Renal cortical epithelial cell (primary cell): ENCODE data around the gene RARB. TPM values are rescaled to one million over a fixed set of nuclear protein-coding genes. Genes with fewer than 3 reads are reported as not detected.

Source experiments
- DNase-seq: peaks from one replicate; pipeline ENCODE4 v3.0.0-alpha.2; 2011; ENCODE audit warnings: low read depth
- total RNA-seq: library from RNA; depleted of rRNA; stranded (reverse); fragments of >200 nt; gene quantifications from 2 replicates; pipeline ENCODE4 v1.2.3, GENCODE V29; 2014

The RARB gene
- total RNA-seq, 1 donor from 2014 or later = 4.9 TPM

DNA sequence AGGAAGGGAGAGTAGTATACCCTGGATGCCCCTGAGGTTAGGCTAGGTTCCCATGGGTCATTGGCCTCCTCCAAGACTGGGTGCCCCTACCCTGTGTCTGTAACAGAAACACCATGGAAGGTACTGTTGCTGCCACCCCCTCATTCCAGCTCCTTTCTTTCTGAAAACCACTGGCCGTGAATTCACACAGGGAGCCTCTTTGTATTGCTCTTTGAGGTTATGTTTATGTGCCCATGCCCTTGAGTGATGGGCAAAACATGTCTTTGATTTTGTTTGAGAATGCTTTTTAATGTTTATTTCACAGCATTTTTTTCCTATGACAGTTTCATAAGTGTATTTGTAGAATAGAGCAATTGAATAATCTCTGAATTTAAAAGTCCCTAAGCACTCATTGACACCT is 79.7 kb downstream of the RARB start:
- no peak for DNase-seq

DNA sequence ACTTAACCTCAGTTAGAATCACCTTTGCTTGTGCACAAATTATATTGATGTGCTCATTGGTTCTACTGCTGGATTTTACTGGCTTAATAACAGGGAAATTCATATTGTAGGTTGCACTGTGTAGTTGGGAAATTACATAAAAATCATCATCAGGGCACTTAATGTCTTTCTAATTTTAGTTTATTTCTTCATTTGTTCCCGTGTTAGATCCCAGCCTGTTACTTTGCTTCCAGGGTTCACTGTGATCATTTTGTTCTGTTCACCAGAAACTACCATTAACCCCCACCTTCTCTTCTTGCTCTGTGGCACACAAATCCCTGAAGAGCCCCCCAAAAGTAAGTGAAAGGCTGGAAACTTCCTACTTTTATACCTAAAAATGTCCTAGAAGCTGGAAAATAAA is 80.4 kb downstream of the RARB start:
- DNase-seq = no peak

DNA sequence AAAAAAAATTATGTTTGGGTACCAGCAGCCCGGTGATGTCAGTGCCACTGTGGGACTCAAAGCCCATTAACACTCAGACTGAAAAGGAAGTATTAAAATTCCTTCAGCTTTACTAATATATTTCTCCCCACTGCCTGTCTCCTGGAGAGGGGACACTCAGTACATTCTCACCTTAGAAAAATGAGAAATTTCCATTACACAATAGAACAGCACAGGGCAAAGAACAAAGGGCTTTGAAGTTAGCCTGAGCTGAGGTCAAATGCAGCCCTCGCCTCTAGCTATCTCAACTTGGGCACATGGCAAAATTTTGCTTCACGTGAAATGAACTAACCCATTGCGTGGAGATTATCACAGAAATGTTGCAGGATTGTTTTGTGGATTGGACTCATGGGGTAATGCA is 80.8 kb downstream of the RARB start:
- peak; percentile 87 for DNase-seq

DNA sequence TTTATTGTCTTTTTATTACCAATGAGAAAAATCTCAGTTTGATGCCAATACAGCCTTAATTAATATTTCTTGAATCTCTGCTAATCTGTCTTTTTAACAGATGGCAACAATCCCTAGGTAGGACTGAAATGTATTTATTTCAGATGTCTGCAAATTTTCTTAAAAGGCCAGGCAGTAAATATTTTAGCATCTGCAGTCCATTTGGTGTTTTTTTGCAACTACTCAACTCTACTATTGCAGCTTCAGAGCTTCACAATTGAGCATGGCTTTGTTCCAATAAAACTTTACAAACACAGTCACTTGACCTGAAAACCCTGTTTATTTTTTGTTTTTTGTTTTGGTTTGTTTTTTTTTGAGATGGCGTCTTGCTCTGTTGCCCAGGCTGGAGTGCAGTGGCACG is 82.7 kb downstream of the RARB start:
- DNase-seq = no peak

DNA sequence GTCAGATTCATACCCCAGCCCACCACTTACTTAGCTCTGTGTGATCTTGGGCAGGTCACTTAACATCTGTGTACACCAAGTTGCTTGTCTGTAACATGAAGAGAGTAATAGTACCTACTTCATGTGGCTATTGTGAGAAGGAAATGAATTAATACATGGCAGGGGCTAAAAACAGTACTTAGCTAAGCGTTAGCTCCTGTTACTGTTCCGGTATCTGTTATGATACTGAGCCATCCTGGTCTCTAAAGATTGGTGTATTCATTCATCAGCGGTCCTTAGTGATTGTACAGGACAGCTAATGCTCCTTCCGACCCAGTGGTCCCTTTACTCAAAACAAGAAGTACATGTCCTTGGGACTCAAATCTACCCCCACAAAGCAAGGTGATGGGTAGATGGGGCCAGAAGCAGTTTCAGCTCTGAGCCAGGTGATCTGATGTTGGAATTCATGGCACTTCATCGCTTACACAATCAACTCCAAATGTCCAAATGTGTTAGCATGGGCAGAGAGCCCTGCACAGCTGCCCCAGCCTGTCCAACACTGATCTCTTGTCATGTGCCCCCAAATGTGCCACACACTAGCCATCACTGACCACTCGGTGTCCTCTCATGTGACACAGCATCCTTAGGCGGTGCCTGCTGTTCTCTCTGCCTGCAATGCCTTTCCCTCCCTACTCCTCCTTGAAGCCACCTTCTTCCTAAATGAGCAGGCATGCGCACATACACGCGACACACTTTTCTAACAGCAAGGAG is 84.1 kb downstream of the RARB start:
- DNase-seq = no peak

DNA sequence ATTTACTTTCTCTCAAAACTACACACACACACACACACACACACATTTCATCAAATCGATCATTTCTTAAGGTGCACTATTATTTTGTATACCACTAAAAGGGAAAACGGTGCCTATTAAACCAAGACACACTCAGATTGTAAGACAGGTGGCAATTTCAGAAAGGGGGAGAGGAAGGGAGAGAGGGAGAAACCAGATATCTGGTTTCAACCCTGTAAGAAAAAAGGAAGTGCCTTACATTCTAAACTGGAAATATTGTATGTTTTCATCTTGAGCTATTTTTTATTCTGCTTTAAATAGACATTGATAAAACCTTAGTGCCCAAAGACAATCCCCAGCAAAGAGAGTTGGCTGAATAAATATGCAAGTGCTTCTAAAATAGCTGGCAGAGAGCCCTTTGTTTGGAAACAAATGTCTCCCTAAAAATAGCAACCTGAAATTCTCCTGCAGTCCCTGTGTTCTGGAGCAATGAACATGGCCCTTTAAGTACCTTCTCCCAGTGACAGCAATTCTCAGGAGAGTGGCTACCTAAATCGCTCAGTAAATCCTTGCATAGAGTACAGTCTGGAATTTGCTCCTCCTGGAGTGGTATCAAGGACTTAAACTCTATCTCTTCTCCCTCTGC is 85.7 kb downstream of the RARB start:
- DNase-seq = no peak

DNA sequence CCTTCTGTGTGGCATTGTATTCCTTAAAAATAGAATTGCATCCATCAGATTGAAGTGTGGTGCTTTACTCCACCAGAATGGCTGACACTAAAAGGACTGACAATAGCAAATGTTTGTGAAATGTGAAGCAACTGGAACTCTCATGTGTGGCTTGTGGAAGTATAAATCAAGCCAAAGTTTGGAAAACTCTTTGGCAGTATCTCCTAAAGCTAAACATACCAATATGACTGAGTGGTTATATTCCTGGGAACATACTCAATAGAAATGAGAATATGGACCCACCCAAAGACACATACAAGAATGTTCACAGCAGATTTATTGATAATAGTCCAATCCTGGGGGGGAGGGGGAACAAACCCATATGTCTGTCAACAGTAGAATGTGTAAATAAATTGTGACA is 87.1 kb downstream of the RARB start:
- DNase-seq = no peak

DNA sequence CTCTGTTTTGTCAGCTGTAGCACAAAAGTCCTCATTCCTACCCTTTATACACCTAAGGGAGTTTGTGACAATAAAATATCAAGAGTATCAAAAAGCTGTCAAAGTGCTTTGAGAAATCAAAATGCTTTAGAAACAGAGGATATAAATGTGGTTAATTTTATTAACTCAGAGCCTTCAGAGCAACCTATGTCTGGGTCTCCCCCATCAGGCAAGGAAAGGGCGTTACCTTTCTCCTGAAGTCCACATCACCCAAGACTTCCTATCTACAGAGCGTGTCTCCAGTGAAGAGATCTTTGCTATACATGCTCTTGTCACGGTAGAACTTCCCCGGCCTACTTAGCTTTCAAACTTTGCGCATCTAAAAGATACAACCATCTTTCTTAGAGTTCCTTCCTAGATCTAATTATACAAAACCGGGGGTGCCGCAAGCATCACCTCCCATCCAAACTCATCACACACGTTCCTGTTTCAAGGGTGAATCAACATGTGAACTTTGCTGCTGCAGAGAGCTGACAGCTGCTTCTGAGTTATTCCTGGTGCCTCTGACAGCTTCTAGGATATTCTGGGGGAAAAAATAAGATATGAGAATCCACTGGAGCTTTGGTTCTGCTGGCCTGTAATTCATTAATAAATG is 93.0 kb downstream of the RARB start:
- no peak for DNase-seq

DNA sequence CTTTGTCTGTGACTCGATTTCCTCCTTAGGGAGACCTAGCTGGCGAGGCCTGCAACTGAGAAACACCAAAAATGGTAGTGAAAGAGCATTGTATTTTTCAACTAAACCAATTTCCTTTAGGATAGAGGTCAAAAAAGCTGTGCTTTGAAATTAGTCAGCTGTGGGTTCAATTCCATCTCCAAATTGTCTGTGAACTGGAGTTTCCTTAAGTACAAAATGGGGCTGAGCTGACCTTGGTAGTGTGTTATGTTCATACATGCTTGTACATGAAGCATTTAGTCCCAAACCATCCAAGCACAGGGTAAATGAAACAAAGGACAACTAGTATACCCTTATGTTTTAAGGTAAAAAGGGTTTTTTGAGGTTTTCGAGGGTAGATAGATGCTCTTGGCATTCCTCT is 99.3 kb downstream of the RARB start:
- DNase-seq = no peak

DNA sequence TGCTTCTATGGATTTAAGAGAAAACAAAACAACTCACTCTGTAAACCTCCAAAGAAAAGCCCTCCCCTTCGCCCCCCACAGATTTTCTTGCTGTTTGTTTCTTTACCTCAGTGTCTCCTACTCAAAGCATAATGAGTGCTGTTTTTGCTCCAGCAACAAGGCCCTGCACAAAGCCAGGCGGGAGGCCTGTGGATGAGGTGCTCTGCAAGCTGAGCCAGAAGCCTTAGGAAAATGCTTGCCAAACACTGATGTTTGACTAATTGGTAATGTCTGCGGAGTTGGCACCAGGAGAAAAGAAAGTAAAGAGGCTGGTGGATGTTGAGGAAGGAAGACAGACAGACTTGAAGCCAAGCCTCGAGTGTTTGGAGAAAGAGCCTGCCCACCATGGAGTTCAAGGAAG is 99.7 kb downstream of the RARB start:
- no peak for DNase-seq

DNA sequence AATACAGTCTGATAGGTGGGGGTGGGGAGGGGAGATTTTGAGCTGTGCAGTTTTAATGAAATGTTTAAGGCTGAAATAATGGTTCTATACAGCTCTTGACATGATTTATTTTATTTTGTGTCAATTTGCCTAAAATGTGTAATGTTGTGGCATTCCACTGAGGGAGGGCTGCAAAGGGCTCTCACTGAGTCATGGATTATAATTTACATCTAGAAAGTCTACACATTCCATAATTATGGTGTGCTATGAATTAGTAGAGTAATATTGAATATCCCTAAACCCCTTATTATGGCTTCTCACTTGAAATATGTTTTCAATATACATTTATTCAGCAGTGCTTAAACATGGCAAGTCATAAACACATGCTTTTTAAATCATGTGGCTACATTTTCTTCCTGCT is 103.9 kb downstream of the RARB start:
- DNase-seq = no peak

DNA sequence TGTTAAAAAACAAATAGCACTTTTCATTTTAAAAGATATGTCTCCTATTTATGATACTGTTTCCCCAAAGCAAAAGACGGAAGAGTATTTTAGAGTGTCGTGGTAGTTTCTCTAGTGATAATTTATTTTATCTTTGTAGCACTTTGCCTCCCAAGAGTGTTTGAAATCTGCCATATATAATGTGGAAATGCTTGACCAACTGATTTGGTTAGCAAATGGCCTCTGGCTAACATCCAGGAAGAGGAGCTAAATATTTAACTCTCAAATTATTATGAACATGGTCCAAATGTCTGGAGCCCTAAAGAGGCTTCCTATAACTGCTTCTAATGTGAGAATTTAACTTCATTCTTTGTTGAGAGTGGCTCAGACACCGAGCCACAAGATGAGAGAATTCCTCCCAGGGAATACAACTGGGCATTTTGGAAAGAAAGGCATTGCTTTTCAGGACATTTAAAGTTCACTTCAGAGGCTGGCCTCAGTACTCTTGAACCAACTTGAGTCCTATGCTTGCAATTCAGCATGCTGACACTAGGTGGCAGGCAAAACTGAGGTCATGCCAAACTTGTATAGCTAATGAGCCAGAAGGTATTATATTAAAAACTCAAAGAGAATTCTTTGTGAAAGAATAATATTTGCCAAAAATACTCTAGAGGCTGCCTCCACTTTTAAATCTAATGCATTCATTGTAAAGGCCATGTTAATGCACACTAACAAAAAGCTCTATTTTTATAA is 104.5 kb downstream of the RARB start:
- no peak for DNase-seq

DNA sequence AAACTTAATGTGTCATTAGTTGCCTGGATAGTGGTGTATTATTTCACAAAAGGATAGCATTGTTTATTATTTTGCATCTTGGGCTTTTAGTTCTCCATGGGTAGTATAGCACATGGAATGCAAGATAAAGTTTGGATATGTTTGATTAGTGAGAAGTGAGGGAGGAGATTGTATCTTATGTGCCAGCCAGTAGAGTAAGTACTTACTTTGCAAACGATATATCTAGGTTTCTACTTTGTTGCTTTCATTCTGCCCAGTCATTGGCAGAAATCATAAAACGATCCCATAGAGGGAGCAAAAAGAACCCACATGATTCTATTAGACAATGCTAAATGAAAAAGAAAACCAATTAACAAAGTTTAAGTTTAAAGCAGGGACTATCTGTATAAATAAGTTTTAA is 105.3 kb downstream of the RARB start:
- DNase-seq = no peak

DNA sequence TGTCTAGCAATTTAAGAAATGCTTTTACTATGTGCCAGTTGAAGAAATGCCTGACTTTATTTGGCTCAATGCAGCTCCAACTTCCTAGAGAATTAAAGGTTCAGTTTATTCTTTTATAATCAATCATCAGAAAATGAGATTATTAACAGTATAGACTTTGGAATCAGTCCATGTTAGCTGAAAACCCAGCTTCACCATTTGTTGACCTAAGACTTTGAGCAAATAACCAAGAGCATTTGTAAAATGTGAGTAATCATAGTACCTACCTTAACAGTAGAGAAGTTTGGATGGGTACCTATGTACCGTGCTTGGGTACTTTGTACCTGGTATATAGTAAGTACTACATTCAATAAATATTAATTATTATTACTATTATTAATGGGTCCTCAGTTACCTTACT is 105.9 kb downstream of the RARB start:
- no peak for DNase-seq

DNA sequence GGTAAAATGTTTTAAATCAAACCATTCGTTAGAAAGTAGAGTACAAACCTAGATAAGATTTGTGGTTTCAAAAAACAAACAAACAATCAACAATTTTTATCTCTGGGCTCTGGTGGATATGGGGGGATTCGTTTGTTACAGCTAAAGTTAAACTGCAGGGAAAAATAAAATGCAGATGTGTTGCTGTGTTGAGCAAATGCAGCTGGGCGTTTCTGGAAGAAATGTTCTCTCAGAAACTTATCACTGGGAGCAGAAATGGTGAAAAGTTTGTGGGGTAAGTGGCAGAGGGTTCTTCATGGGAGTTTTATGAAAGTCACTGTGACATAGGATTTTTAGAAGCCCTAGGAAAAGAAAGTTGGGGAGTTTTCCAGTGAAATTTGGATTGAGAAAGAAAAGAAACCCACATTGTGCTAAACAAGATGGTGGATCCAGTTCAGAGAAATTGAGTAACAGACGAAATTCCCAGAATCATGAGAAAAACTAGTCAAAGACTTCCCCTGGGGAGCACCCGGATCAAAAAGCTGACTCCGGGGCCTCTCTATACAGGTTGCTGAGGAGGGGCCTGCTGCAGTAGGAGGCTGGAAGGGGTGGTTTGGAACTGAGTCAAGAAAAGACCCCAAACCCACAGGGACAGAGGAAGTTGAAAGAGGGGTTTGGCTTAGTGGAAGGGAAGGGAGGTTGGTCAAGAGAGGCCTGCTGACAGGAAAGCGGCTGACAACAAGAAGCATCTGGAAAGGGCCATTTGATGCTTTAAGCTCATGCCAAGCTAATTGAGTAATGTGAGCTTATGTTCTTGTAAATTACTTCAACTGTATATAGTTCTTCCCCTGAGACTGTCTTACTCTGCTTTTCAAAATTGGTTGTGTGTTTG is 108.7 kb downstream of the RARB start:
- DNase-seq = no peak

DNA sequence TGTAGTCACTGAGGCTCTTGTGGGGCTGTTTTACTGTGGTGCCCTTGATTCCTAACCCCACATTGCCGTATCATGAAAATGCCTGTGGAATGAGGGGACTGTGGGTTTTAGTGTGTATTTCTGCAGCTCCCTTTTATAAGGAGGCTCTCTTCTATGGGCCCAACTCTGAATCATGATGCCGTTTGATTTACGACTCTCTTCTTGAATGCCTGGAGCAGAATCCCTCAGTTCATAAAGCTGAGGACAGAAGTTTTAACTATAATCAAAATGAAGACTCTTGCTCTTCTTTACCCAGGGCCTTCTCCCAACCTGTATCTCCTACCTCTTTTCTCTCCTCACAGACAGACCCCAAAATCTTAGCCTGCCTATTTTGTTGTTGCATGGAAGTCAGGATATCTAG is 109.5 kb downstream of the RARB start:
- no peak for DNase-seq

DNA sequence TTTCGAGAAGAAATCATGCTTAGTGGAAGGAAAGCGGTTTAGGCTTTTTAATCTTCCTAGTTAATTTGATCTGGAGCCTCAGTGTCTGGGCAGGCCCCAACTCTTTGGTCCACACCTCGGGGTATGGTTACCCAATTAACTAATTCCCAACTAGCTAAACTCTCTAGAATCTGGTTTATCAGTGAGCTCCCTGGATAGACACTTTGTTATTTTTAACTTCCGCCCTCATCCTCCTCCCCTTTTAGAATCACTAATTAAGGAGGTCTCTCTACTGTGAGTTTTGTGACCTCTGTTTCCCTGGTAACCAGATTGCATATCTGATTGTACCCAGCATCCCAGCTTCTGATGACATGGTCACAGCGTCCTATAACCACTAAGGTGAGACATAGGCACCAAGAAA is 112.2 kb downstream of the RARB start:
- DNase-seq = no peak

DNA sequence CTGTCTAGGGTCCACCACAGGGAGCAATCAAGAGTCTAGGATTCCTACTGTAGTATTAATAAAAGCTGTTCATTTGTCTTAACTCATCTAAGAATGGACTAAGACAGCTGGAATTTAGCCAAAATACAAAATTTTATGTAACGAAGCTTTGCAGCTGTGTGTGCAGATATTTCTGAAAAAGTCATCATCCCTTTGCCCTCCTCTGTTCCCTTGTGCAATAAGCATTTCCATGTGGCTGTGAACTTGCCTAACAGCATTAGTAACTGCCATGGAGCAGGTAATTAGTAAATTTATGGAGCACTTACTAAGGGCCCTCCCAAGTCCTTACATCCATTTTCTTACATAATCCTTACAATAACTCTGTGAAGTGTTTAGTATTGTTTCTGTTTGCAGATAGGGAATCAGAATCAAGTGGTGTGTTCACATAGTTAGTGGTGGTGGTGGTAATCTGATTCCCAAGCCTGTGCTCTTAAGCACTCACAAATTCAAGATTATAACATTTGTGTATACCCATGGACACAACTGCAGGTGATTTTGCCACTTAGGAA is 114.5 kb downstream of the RARB start:
- no peak for DNase-seq

DNA sequence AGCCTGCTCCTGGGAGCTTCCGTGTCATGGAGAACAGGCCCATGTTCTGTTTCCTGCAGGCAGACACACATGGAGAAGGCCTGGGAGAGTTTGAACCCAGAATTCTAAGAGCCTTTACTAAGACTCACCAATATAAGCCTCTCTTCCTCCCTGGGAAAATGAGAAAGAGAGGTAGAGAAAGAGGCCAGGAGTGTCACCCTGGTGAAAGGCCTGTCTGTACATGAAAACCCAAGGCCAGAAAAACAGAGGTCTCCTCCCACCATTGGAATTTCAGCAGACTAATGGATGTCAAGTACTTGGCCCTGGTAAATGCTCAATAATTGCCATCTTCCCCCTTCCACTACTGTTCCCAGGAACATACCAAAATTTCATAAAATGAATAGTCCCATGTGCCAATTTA is 119.0 kb downstream of the RARB start:
- no peak for DNase-seq

DNA sequence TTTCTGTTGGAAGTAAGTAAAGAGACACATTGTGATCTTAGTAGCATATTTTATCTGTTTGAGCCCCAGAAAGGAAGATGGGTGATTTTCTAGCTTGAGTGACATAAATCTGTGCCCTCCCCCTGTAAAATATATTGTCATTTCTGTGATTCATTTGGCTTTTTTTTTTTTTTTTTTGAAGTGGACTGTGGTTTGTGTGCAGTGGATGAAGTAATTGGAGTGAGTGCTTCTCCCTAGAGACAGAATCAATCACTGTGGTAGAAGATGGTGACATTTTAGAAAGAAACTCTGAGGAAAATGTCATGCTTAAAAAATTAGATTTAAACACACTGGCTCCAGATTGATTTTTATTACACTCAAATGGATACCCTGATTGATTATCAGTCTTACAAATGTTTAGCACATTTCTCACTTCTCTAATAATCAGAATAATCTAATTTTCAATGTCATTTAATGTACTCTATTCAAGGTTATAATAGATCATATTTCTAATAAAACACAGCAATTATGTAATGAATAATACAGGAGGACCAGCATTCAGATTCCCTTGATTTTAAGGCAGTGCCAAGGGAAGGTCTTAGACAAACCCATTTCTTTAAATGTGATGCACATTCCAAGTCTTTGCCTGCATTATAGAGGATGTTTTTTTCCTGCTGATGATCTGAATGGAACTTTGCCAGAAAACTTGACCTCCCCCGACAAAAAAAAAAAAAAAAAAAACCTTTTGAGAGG is 120.0 kb downstream of the RARB start:
- DNase-seq = no peak

DNA sequence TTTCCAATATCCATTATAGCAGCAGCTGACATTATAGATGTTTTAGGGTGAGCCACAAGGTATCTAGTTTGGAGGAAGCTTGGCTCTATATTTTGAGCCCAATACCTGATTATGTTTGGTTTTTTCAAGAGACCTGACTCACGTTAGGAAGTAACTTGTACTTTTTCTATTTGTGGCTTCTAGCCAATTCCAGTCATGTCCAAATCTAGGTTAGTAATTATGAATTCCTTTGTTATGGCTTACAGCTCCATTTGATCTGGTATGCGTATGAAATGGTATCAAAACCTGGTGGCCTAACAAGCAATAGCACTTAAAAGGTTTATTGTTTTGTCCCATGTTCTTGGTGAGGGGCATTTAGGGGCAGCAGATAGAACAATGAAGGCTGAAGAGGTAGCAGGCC is 120.8 kb downstream of the RARB start:
- DNase-seq = peak; percentile 17
